Lower leg skin (tissue), 3 donors: ENCODE measurements around the gene ACP3.

ENCODE experiments used
- CTCF ChIP-seq, 3 donors: fragments of 450-650 bp; IDR thresholded peaks; one replicate each; pipeline ENCODE4 v1.5.1; 2016; ENCODE audit warnings: antibody characterized with exemption in 3 of 3, mild to moderate bottlenecking in 3 of 3, moderate library complexity in 2 of 3
- POLR2A ChIP-seq, 2 donors: fragments of 450-650 bp; IDR thresholded peaks; one replicate each; pipeline ENCODE4 v1.6.1; 2016 to 2017; ENCODE audit warnings: antibody characterized with exemption in 2 of 2, mild to moderate bottlenecking in 1 of 2, moderate library complexity in 1 of 2

DNA sequence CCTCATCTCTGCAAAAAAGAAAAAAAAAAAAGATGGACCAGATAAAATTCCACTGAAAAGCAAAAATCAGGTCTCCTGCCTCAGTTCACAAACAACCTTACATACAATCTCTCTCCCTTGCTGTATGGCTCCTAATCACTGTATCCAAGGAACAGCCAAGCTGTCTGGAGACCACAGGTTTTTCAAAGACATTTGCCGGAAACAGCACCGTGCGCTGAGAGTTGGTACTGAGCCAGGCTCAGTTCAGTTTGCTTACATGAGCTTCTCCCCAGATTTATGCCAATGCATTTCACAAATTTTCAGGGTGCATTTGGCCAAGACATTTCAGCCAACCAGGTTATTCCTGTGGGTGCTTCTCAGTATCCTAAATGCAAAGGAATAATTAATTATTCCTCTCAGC is 4.1 kb downstream of the ACP3 start:
- TF ChIP-seq CTCF (IDR thresholded peaks at IDR 0.05) (no peak), POLR2A (IDR thresholded peaks at IDR 0.05) (no peak)
